Endothelial cell of coronary artery (primary cell): Measurements from ENCODE around the gene TMX3. TPM values are rescaled to one million over a fixed set of nuclear protein-coding genes. Genes with fewer than 3 reads are reported as not detected.

Source experiments
- total RNA-seq: library from RNA; depleted of rRNA; stranded (reverse); fragments of >200 nt; gene quantifications from 2 replicates; pipeline ENCODE4 v1.2.3, GENCODE V29; 2014

Gene TMX3
- total RNA-seq = 70.4 and 115 TPM in 2 replicates

GRCh38 chr18:68714712-68715496 lies at the start of gene TMX3:
Gene TMX3 (minus strand): TSS chr18:68715108. CDS start chr18:68714981, 127 bp downstream.

Other genes starting within 250 kb of the TMX3 start
- 2.5 and 2.9 TPM in 2 replicates for gene CCDC102B, start 83.0 kb upstream of the TMX3 start, total RNA-seq